Measurements from ENCODE around the gene PARD3. TPM values are rescaled to one million over a fixed set of nuclear protein-coding genes. Genes with fewer than 3 reads are reported as not detected.

Gene PARD3
- total RNA-seq, 2 experiments from 2014 or later = 0.53 to 0.71 TPM

- intact Hi-C loops (cut with DNase I, micrococcal nuclease) = no loop called here
- no peak overlapping the region for H3K4me3 Mint-ChIP-seq
- no peak for ATAC-seq (ENCODE audit: poor library complexity)
- H3K9me3 Mint-ChIP-seq = no peaks in the 10 kb centered on the region
- Histone ChIP-seq H3K4me1 (ENCODE audit: insufficient read depth, low read length) (no peaks in the 10 kb centered on the region), H3K36me3 (ENCODE audit: insufficient read depth, low read length) (no peaks in the 10 kb centered on the region), H3K27ac (ENCODE audit: low read depth in 1 of 2, low read length in 2 of 2) (no peak overlapping the region), H3K9me3 (ENCODE audit: control insufficient read depth in 1 of 2, insufficient read depth in 1 of 2, low read length in 2 of 2) (no peaks in the 10 kb centered on the region), H3K27me3 (ENCODE audit: control insufficient read depth in 1 of 2, insufficient read depth in 2 of 2, low read length in 2 of 2) (no peaks in the 10 kb centered on the region), H3K4me3 (ENCODE audit: low read length) (no peak overlapping the region)
- H3K36me3 Mint-ChIP-seq (ENCODE audit: low read depth) = no peaks in the 10 kb centered on the region
- no peak for TF ChIP-seq CTCF (IDR thresholded peaks at IDR 0.05)
- no peak overlapping the region for H3K27ac Mint-ChIP-seq
- ChIA-PET CTCF (no interaction called here), POLR2A (no interaction called here)
- H3K27me3 Mint-ChIP-seq = no peaks in the 10 kb centered on the region
- no peak for DNase-seq
- H3K4me1 Mint-ChIP-seq (ENCODE audit: low read depth) = peaks cover 14% of the 10 kb centered on the region
Observed at GRCh38 chr10:34219753-34220548, 595.1 kb downstream of the PARD3 start.

- DNase-seq (no peak), ATAC-seq (ENCODE audit: poor library complexity) (no peak)
- H3K27me3 ChIP-seq (ENCODE audit: control insufficient read depth in 1 of 2, insufficient read depth in 2 of 2, low read length in 2 of 2) = no peaks in the 10 kb centered on the region
- H3K27ac Mint-ChIP-seq = no peak overlapping the region
- no peaks in the 10 kb centered on the region for H3K36me3 Mint-ChIP-seq (ENCODE audit: low read depth)
- H3K36me3 ChIP-seq (ENCODE audit: insufficient read depth, low read length) = no peaks in the 10 kb centered on the region
- no peaks in the 10 kb centered on the region for H3K27me3 Mint-ChIP-seq
- no peak overlapping the region for H3K27ac ChIP-seq (ENCODE audit: low read depth in 1 of 2, low read length in 2 of 2)
- no peaks in the 10 kb centered on the region for H3K4me1 ChIP-seq (ENCODE audit: insufficient read depth, low read length)
- POLR2A ChIA-PET = no interaction called here
- no peaks in the 10 kb centered on the region for H3K9me3 Mint-ChIP-seq
- peaks cover 14% of the 10 kb centered on the region for H3K4me1 Mint-ChIP-seq (ENCODE audit: low read depth)
- H3K4me3 ChIP-seq (ENCODE audit: low read length) = no peak overlapping the region
- no peaks in the 10 kb centered on the region for H3K9me3 ChIP-seq (ENCODE audit: control insufficient read depth in 1 of 2, insufficient read depth in 1 of 2, low read length in 2 of 2)
- no peak overlapping the region for H3K4me3 Mint-ChIP-seq
- no peak for TF ChIP-seq CTCF (IDR thresholded peaks at IDR 0.05)
- intact Hi-C loops (cut with DNase I, micrococcal nuclease) = no loop called here
- CTCF ChIA-PET = no interaction called here
Observed at GRCh38 chr10:34217524-34217923, 597.6 kb downstream of the PARD3 start.

- Mint-ChIP-seq H3K4me1 (ENCODE audit: low read depth) (peaks cover 14% of the 10 kb centered on the region), H3K36me3 (ENCODE audit: low read depth) (no peaks in the 10 kb centered on the region), H3K4me3 (no peak overlapping the region), H3K27ac (no peak overlapping the region), H3K27me3 (no peaks in the 10 kb centered on the region), H3K9me3 (no peaks in the 10 kb centered on the region)
- ChIA-PET POLR2A (no interaction called here), CTCF (no interaction called here)
- Histone ChIP-seq H3K36me3 (ENCODE audit: insufficient read depth, low read length) (no peaks in the 10 kb centered on the region), H3K9me3 (ENCODE audit: control insufficient read depth in 1 of 2, insufficient read depth in 1 of 2, low read length in 2 of 2) (peaks cover 0 to under 1% of the 10 kb centered on the region in 2 experiments), H3K4me3 (ENCODE audit: low read length) (no peak overlapping the region), H3K4me1 (ENCODE audit: insufficient read depth, low read length) (no peaks in the 10 kb centered on the region), H3K27me3 (ENCODE audit: control insufficient read depth in 1 of 2, insufficient read depth in 2 of 2, low read length in 2 of 2) (no peaks in the 10 kb centered on the region), H3K27ac (ENCODE audit: low read depth in 1 of 2, low read length in 2 of 2) (no peak overlapping the region)
- no peak for DNase-seq
- intact Hi-C loops (cut with DNase I, micrococcal nuclease) = no loop called here
- ATAC-seq (ENCODE audit: poor library complexity) = no peak
- no peak for TF ChIP-seq CTCF (IDR thresholded peaks at IDR 0.05)
Observed at GRCh38 chr10:34216348-34216945, 598.6 kb downstream of the PARD3 start.
